Effector memory CD4-positive, alpha-beta T cell (primary cell): ENCODE measurements around the gene TFDP2.
A peak's percentile ranks its signal among the peaks of the same experiment; 100 is the strongest.
"Not testable (repeated sequence)": the region's sequence is repeated elsewhere in the genome, so short reads cannot be mapped to it uniquely, and the experiment has no call there.

Source experiments
- DNase-seq, 3 donors: peaks; one replicate each; pipeline ENCODE4 v3.0.0-alpha.2; 2020
- H3K27ac ChIP-seq: 2 replicates; pipeline ENCODE4 v1.7.0; 2013; ENCODE audit warnings: mild to moderate bottlenecking, low read length, moderate library complexity; ENCODE audit not compliant: insufficient read depth, poor library complexity, severe bottlenecking
- H3K27me3 ChIP-seq: replicated peaks from 2 replicates; pipeline ENCODE4 v1.7.0; 2013; ENCODE audit warnings: mild to moderate bottlenecking, low read length; ENCODE audit not compliant: insufficient read depth, control insufficient read depth, poor library complexity, severe bottlenecking
- H3K36me3 ChIP-seq: 2 replicates; pipeline ENCODE4 v1.7.0; 2013; ENCODE audit warnings: mild to moderate bottlenecking, low read length, moderate library complexity; ENCODE audit not compliant: control insufficient read depth, insufficient read depth
- H3K4me1 ChIP-seq: 2 replicates; pipeline ENCODE4 v1.7.0; 2013; ENCODE audit warnings: low read length, mild to moderate bottlenecking; ENCODE audit not compliant: control insufficient read depth, insufficient read depth, poor library complexity, severe bottlenecking
- H3K4me3 ChIP-seq: 2 replicates; pipeline ENCODE4 v1.7.0; 2013; ENCODE audit warnings: low read length, low read depth, mild to moderate bottlenecking; ENCODE audit not compliant: insufficient read depth, poor library complexity, severe bottlenecking
- H3K9me3 ChIP-seq: 2 replicates; pipeline ENCODE4 v1.7.0; 2013; ENCODE audit warnings: mild to moderate bottlenecking, low read length, moderate library complexity; ENCODE audit not compliant: control insufficient read depth

Gene TFDP2

GRCh38 chr3:141914311-141914710 is 235.0 kb downstream of the TFDP2 start:
- Histone ChIP-seq H3K4me3 (no peak overlapping the region), H3K4me1 (no peaks in the 10 kb centered on the region), H3K27me3 (no peaks in the 10 kb centered on the region), H3K27ac (no peak overlapping the region), H3K9me3 (no peaks in the 10 kb centered on the region), H3K36me3 (peaks cover 8% of the 10 kb centered on the region)
- DNase-seq: no peak

GRCh38 chr3:141913150-141913811 is 236.1 kb downstream of the TFDP2 start:
- H3K9me3 ChIP-seq: no peaks in the 10 kb centered on the region
- no peaks in the 10 kb centered on the region for H3K36me3 ChIP-seq
- DNase-seq: peak; percentile 13 to 26 (median 13)
- H3K4me3 ChIP-seq: no peak overlapping the region
- no peak overlapping the region for H3K27ac ChIP-seq
- no peaks in the 10 kb centered on the region for H3K27me3 ChIP-seq
- no peaks in the 10 kb centered on the region for H3K4me1 ChIP-seq

GRCh38 chr3:141909986-141910385 is 239.4 kb downstream of the TFDP2 start:
- H3K9me3 ChIP-seq, H3K27ac ChIP-seq, H3K36me3 ChIP-seq, H3K27me3 ChIP-seq, DNase-seq, H3K4me3 ChIP-seq, H3K4me1 ChIP-seq: not testable (repeated sequence)

- H3K36me3 ChIP-seq: peaks cover 3% of the 10 kb centered on the region
- DNase-seq: no peak
- H3K4me3 ChIP-seq: no peak overlapping the region
- H3K27ac ChIP-seq: no peak overlapping the region
- H3K4me1 ChIP-seq: no peaks in the 10 kb centered on the region
- H3K9me3 ChIP-seq: no peaks in the 10 kb centered on the region
- no peaks in the 10 kb centered on the region for H3K27me3 ChIP-seq
Measured at GRCh38 chr3:141909408-141909807, 239.9 kb downstream of the TFDP2 start.

- Histone ChIP-seq H3K27ac (no peak overlapping the region), H3K4me1 (no peaks in the 10 kb centered on the region), H3K27me3 (no peaks in the 10 kb centered on the region), H3K4me3 (no peak overlapping the region), H3K9me3 (no peaks in the 10 kb centered on the region), H3K36me3 (peaks cover 3% of the 10 kb centered on the region)
- DNase-seq: no peak
Measured at GRCh38 chr3:141905129-141905528, 244.2 kb downstream of the TFDP2 start.

GRCh38 chr3:141904203-141904602 is 245.1 kb downstream of the TFDP2 start:
- peaks cover 3% of the 10 kb centered on the region for H3K36me3 ChIP-seq
- no peak for DNase-seq
- no peaks in the 10 kb centered on the region for H3K9me3 ChIP-seq
- no peaks in the 10 kb centered on the region for H3K4me1 ChIP-seq
- H3K27me3 ChIP-seq: no peaks in the 10 kb centered on the region
- no peak overlapping the region for H3K4me3 ChIP-seq
- no peak overlapping the region for H3K27ac ChIP-seq

- no peak for DNase-seq
- H3K9me3 ChIP-seq: no peaks in the 10 kb centered on the region
- no peak overlapping the region for H3K4me3 ChIP-seq
- H3K36me3 ChIP-seq: peaks cover 2% of the 10 kb centered on the region
- H3K4me1 ChIP-seq: no peaks in the 10 kb centered on the region
- H3K27ac ChIP-seq: no peak overlapping the region
- H3K27me3 ChIP-seq: no peaks in the 10 kb centered on the region
Measured at GRCh38 chr3:141901914-141902313, 247.4 kb downstream of the TFDP2 start.

GRCh38 chr3:141900343-141900742 is 249.0 kb downstream of the TFDP2 start:
- H3K27me3 ChIP-seq: no peaks in the 10 kb centered on the region
- H3K9me3 ChIP-seq: no peaks in the 10 kb centered on the region
- DNase-seq: no peak
- no peaks in the 10 kb centered on the region for H3K4me1 ChIP-seq
- H3K36me3 ChIP-seq: no peaks in the 10 kb centered on the region
- H3K4me3 ChIP-seq: no peak overlapping the region
- H3K27ac ChIP-seq: no peak overlapping the region

GRCh38 chr3:141898908-141899307 is 250.4 kb downstream of the TFDP2 start:
- Histone ChIP-seq H3K27ac (no peak overlapping the region), H3K27me3 (no peaks in the 10 kb centered on the region), H3K36me3 (no peaks in the 10 kb centered on the region), H3K9me3 (no peaks in the 10 kb centered on the region), H3K4me3 (no peak overlapping the region), H3K4me1 (no peaks in the 10 kb centered on the region)
- no peak for DNase-seq

- Histone ChIP-seq H3K4me3 (no peak overlapping the region), H3K27me3 (no peaks in the 10 kb centered on the region), H3K27ac (no peak overlapping the region), H3K36me3 (no peaks in the 10 kb centered on the region), H3K9me3 (no peaks in the 10 kb centered on the region), H3K4me1 (no peaks in the 10 kb centered on the region)
- DNase-seq: no peak
Measured at GRCh38 chr3:141895731-141896130, 253.6 kb downstream of the TFDP2 start.
